A549 (cell line): ENCODE data around the gene SPATA31D1. TPM values are rescaled to one million over a fixed set of nuclear protein-coding genes. Genes with fewer than 3 reads are reported as not detected.

Experiments
- ATAC-seq, 2 experiments: fragments of 200-7000 bp in 1 of 2; fragments of >200 bp in 1 of 2; cut with Nextera tagmentation in 1 of 2; cut with Tn5 transposase in 1 of 2; 3 replicates each; pipeline versions ENCODE4 v1.8.0 to v1.9.1; 2018 to 2020; ENCODE audit warnings: mild to moderate bottlenecking in 1 of 2, moderate library complexity in 1 of 2
- CTCF ChIA-PET: fragments of 300-600 bp; sonication (Branson Sonifier 250); formaldehyde crosslinking; extraction: SDS; loops from one replicate; lab custom pipeline; 2021; ENCODE audit warnings: antibody characterized with exemption, inconsistent platforms; lab: Yijun Ruan, JAX
- POLR2A ChIA-PET: fragments of 350-600 bp; formaldehyde crosslinking; extraction: SDS; loops from one replicate; lab custom pipeline; 2021; ENCODE audit warnings: antibody characterized with exemption, inconsistent platforms; lab: Yijun Ruan, JAX
- DNase-seq, 2 experiments: peaks; one replicate each; pipeline versions ENCODE4 v3.0.0 to v3.0.0-alpha.2; 2011 to 2016; ENCODE audit warnings: low read depth in 1 of 2, low spot score in 1 of 2
- FAIRE-seq: peaks from 2 replicates; lab custom pipeline; 2011; peaks lifted over from hg19 to GRCh38; lab: Jason Lieb, UNC
- H3K27ac ChIP-seq, 2 experiments: fragments of >200 bp; sonication (Bioruptor Twin); formaldehyde crosslinking; 3 replicates each; pipeline ENCODE4 v1.5.1; 2016 to 2017
- H3K4me1 ChIP-seq: fragments of >200 bp; sonication (Bioruptor Twin); formaldehyde crosslinking; 3 replicates; pipeline ENCODE4 v1.6.1; 2016
- H3K4me2 ChIP-seq: fragments of >200 bp; sonication (Bioruptor Twin); formaldehyde crosslinking; 3 replicates; pipeline ENCODE4 v1.6.1; 2016
- H3K4me3 ChIP-seq: fragments of >200 bp; sonication (Bioruptor Twin); formaldehyde crosslinking; 3 replicates; pipeline ENCODE4 v1.5.1; 2016
- H3K9me3 ChIP-seq: fragments of >200 bp; sonication (Bioruptor Twin); formaldehyde crosslinking; 3 replicates; pipeline ENCODE4 v1.6.1; 2016
- CBX8 ChIP-seq: fragments of 200-600 bp; sonication (generic); IDR thresholded peaks from 2 replicates; pipeline ENCODE4 v1.6.1; 2016
- CEBPB ChIP-seq, 2 experiments: fragments of >200 bp in 1 of 2; sonication (Bioruptor Twin) in 1 of 2; formaldehyde crosslinking in 1 of 2; IDR thresholded peaks; 2 replicates each; pipeline ENCODE4 v1.6.1; 2012 to 2016
- CHD4 ChIP-seq: fragments of 200-600 bp; sonication (generic); IDR thresholded peaks from 2 replicates; pipeline ENCODE4 v1.6.1; 2016; ENCODE audit warnings: antibody characterized with exemption, mild to moderate bottlenecking, borderline replicate concordance
- EP300 ChIP-seq, 2 experiments: fragments of >200 bp; sonication (Bioruptor Twin); formaldehyde crosslinking; IDR thresholded peaks; 2 replicates in 1 of 2; 3 replicates in 1 of 2; pipeline ENCODE4 v1.6.1; 2016 to 2017
- HOXB13 ChIP-seq: fragments of 250-450 bp; sonication (Bioruptor Pico); IDR thresholded peaks from 2 replicates; pipeline ENCODE4 v1.5.0; 2020; ENCODE audit warnings: low read depth, mild to moderate bottlenecking, moderate library complexity
- JUNB ChIP-seq: fragments of >200 bp; sonication (Bioruptor Twin); formaldehyde crosslinking; IDR thresholded peaks from 2 replicates; pipeline ENCODE4 v1.6.1; 2016
- KDM5A ChIP-seq: fragments of 200-600 bp; sonication (generic); IDR thresholded peaks from 2 replicates; pipeline ENCODE4 v1.6.1; 2016; ENCODE audit warnings: antibody characterized with exemption, mild to moderate bottlenecking
- MAFK ChIP-seq: fragments of 450-650 bp; IDR thresholded peaks from 2 replicates; pipeline ENCODE4 v1.6.1; 2014; ENCODE audit not compliant: partially characterized antibody
- MYC ChIP-seq: IDR thresholded peaks from 2 replicates; pipeline ENCODE4 v1.6.1; 2012; ENCODE audit warnings: mild to moderate bottlenecking, inconsistent platforms, low read length, improper control_type of control experiment, borderline replicate concordance
- NFE2L2 ChIP-seq: fragments of 150-350 bp; conservative IDR thresholded peaks from 2 replicates; pipeline ENCODE4 v1.6.1; 2014; ENCODE audit warnings: low read length
- RNF2 ChIP-seq: fragments of 200-600 bp; sonication (generic); IDR thresholded peaks from 2 replicates; pipeline ENCODE4 v1.6.1; 2016; ENCODE audit warnings: low read depth, mild to moderate bottlenecking, antibody characterized with exemption, moderate library complexity, borderline replicate concordance
- SREBF2 ChIP-seq: fragments of 450-650 bp; IDR thresholded peaks from 2 replicates; pipeline ENCODE4 v1.6.1; 2014; ENCODE audit warnings: mild to moderate bottlenecking, moderate library complexity
- TP53 ChIP-seq: fragments of 250-450 bp; sonication (Bioruptor Pico); IDR thresholded peaks from 2 replicates; pipeline ENCODE4 v1.5.0; 2021; ENCODE audit warnings: mild to moderate bottlenecking, moderate library complexity
- ZC3H11A ChIP-seq: fragments of 450-650 bp; IDR thresholded peaks from 2 replicates; pipeline ENCODE4 v1.6.1; 2014; ENCODE audit warnings: antibody characterized with exemption, mild to moderate bottlenecking
- WGBS: methylation state at CpG from one replicate; pipeline ENCODE4 v1.1.6; 2017; ENCODE audit errors: missing lambda C conversion rate; 5-methylcytosine and 5-hydroxymethylcytosine counted together
- polyA plus RNA-seq, 4 experiments: library from polyadenylated mRNA; depleted of rRNA in 3 of 4; stranded (reverse); fragments of >200 nt; fragmentation: RNase III in 1 of 4; extraction: RNeasy Plus Mini Kit Qiagen cat#74134 plus additional on column Dnase treatment in 1 of 4; gene quantifications; 2 replicates in 3 of 4; 3 replicates in 1 of 4; pipeline ENCODE4 v1.2.3, GENCODE V29; 2011 to 2017
- TF ChIP-seq, protein P1 (sequence below): fragments of 200-600 bp; sonication (generic); IDR thresholded peaks from 2 replicates; pipeline ENCODE4 v1.6.1; 2016; ENCODE audit warnings: antibody characterized with exemption, mild to moderate bottlenecking, moderate library complexity
- TF ChIP-seq, protein P2 (sequence below): fragments of 250-450 bp; sonication (Bioruptor Pico); IDR thresholded peaks from 2 replicates; pipeline ENCODE4 v1.5.0; 2021; ENCODE audit warnings: mild to moderate bottlenecking, moderate library complexity, borderline replicate concordance

Gene SPATA31D1
- polyA plus RNA-seq, 2 of the 4 experiments (the other 2 are of a cell fraction) = not detected

DNA sequence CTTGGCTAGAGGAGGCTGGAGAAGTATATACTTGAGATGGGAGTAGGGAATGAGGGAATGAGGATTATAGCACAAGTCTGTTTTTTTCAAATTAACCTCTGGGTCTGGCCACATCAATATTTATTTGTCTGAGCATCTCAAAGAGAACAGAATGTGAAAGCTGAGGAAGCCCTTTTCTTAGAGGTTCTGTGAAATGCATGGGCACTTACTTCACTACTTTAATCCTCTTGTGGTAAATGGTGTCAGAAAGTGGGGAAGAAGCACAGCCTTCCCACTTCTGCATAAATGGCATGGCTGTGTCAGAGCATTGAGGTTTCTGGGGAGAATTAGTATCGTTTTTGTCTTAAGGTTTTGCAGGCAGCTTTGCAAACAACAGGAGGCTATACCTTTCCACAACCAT lies 48.6 kb downstream of the SPATA31D1 start:
- ChIA-PET POLR2A (no interaction called here), CTCF (no interaction called here)
- no peak for ATAC-seq
- WGBS = 5% methylated on average over 1 of the region's 1 CpG
- FAIRE-seq = no peak
- Histone ChIP-seq H3K9me3 (no peaks in the 10 kb centered on the region), H3K4me1 (no peaks in the 10 kb centered on the region), H3K4me3 (no peak overlapping the region), H3K27ac (no peak overlapping the region), H3K4me2 (no peak overlapping the region)
- TF ChIP-seq SREBF2 = no peak
- no peak for TF ChIP-seq NFE2L2
- TF ChIP-seq CEBPB (IDR thresholded peaks at IDR 0.05) = no peak
- TF ChIP-seq RNF2 = no peak
- no peak for TF ChIP-seq MAFK
- TF ChIP-seq, protein P1, sequence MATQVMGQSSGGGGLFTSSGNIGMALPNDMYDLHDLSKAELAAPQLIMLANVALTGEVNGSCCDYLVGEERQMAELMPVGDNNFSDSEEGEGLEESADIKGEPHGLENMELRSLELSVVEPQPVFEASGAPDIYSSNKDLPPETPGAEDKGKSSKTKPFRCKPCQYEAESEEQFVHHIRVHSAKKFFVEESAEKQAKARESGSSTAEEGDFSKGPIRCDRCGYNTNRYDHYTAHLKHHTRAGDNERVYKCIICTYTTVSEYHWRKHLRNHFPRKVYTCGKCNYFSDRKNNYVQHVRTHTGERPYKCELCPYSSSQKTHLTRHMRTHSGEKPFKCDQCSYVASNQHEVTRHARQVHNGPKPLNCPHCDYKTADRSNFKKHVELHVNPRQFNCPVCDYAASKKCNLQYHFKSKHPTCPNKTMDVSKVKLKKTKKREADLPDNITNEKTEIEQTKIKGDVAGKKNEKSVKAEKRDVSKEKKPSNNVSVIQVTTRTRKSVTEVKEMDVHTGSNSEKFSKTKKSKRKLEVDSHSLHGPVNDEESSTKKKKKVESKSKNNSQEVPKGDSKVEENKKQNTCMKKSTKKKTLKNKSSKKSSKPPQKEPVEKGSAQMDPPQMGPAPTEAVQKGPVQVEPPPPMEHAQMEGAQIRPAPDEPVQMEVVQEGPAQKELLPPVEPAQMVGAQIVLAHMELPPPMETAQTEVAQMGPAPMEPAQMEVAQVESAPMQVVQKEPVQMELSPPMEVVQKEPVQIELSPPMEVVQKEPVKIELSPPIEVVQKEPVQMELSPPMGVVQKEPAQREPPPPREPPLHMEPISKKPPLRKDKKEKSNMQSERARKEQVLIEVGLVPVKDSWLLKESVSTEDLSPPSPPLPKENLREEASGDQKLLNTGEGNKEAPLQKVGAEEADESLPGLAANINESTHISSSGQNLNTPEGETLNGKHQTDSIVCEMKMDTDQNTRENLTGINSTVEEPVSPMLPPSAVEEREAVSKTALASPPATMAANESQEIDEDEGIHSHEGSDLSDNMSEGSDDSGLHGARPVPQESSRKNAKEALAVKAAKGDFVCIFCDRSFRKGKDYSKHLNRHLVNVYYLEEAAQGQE = no peak
- TF ChIP-seq, protein P2, sequence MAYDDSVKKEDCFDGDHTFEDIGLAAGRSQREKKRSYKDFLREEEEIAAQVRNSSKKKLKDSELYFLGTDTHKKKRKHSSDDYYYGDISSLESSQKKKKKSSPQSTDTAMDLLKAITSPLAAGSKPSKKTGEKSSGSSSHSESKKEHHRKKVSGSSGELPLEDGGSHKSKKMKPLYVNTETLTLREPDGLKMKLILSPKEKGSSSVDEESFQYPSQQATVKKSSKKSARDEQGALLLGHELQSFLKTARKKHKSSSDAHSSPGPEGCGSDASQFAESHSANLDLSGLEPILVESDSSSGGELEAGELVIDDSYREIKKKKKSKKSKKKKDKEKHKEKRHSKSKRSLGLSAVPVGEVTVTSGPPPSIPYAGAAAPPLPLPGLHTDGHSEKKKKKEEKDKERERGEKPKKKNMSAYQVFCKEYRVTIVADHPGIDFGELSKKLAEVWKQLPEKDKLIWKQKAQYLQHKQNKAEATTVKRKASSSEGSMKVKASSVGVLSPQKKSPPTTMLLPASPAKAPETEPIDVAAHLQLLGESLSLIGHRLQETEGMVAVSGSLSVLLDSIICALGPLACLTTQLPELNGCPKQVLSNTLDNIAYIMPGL = no peak
- TF ChIP-seq EP300 (IDR thresholded peaks at IDR 0.05) = no peak
- TF ChIP-seq CBX8 = no peak
- TF ChIP-seq KDM5A = no peak
- TF ChIP-seq TP53 = no peak
- no peak for DNase-seq

DNA sequence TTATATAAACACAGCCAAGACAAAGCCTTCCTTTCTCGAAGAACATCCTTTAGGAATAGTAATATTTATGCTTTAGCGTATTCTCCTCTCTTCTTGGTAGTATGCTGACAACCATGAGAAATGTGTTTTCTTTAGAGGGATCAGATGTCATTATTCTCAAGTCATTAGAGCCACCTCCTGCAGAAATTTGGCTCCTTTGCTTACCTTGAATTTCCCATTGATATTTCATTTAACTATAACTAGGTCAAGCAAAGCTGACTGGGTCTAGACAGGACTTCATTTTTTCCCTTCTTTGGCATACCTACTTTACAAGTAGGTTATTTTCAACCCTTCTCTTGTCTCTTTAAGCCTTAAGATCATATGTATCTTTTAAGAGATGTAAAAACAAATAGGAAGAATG lies 50.3 kb downstream of the SPATA31D1 start:
- ChIA-PET CTCF (no interaction called here), POLR2A (no interaction called here)
- no peak overlapping the region for H3K4me3 ChIP-seq
- WGBS = 39% methylated on average over 2 of the region's 2 CpGs
- no peak overlapping the region for H3K4me2 ChIP-seq
- ATAC-seq = no peak
- H3K27ac ChIP-seq = no peak overlapping the region
- FAIRE-seq = no peak
- TF ChIP-seq TP53 = no peak
- TF ChIP-seq EP300 (IDR thresholded peaks at IDR 0.05) = no peak
- no peak for TF ChIP-seq HOXB13
- no peak for TF ChIP-seq JUNB
- no peak for TF ChIP-seq MYC
- TF ChIP-seq CHD4 = no peak
- TF ChIP-seq ZC3H11A = no peak
- H3K9me3 ChIP-seq = no peaks in the 10 kb centered on the region
- no peak for DNase-seq
- H3K4me1 ChIP-seq = no peaks in the 10 kb centered on the region

Other genes with a start within 250 kb of the SPATA31D1 start
- gene SPATA31D4, start 60.3 kb upstream of the SPATA31D1 start, polyA plus RNA-seq (2011; rRNA removed) = not detected in 2 replicates
- not detected in 3 replicates for gene SPATA31D4, start 60.3 kb upstream of the SPATA31D1 start, polyA plus RNA-seq (2017; fragmentation: RNase III; extraction: RNeasy Plus Mini Kit Qiagen cat#74134 plus additional on column Dnase treatment)
- not detected in 2 replicates for gene SPATA31D3, start 45.3 kb upstream of the SPATA31D1 start, polyA plus RNA-seq (2011; rRNA removed)
- not detected in 3 replicates for gene SPATA31D3, start 45.3 kb upstream of the SPATA31D1 start, polyA plus RNA-seq (2017; fragmentation: RNase III; extraction: RNeasy Plus Mini Kit Qiagen cat#74134 plus additional on column Dnase treatment)